CD1c-positive myeloid dendritic cell (primary cell): ENCODE results near the gene SH3GL2.

ENCODE experiments used
- DNase-seq: peaks from one replicate; pipeline ENCODE4 v3.0.0-alpha.2; 2016; ENCODE audit errors: extremely low spot score

Gene SH3GL2

GRCh38 chr9:17658237-17658636 is 79.4 kb downstream of the SH3GL2 start:
- DNase-seq, result no peak

- DNase-seq, result no peak
These were observed 81.3 kb downstream of the SH3GL2 start for GRCh38 chr9:17660158-17660557.

GRCh38 chr9:17665450-17665849 is 86.6 kb downstream of the SH3GL2 start:
- no peak for DNase-seq

- no peak for DNase-seq
These were observed 90.3 kb downstream of the SH3GL2 start for GRCh38 chr9:17669206-17669605.

DNA sequence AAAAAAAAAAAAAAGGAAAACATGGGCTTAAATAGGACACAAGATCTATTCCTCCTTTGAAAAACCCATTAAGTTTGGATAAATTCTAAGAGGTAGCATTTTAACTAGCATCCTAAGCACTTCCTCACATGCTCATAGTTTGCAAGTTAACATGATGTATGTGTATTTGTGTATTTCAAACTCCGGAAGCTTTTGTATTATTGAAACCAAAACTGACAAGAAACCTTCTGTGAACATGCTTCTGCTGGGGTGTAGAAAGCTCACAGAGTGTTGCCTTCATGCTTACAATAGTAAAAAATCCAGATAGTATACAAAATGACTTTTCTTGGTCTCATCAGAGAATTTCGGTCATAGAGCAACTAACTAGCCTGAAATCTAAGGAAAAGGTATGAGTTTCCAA is 103.8 kb downstream of the SH3GL2 start:
- DNase-seq, result no peak

- DNase-seq, result no peak
These were observed 110.0 kb downstream of the SH3GL2 start for GRCh38 chr9:17688834-17689233.

DNA sequence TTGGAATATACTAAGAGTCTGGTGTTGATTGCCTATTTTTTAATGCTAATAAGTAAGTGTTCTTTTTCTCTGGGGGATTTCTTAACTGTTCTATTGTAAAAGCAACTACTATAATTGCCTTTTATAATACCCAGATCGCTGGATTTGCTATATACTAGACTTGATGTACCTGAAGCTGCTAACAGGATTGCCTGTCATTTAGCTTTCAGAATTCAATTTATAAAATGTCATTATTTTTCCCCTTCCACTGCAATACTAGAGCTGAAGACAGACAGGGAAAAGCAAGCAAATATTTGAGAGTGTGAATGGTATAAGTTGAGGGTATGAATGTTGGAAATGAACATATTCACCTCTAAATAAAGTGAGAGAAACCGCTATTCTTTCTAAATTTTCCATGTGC is 115.5 kb downstream of the SH3GL2 start:
- DNase-seq, result no peak

GRCh38 chr9:17695482-17695881 is 116.6 kb downstream of the SH3GL2 start:
- no peak for DNase-seq

DNA sequence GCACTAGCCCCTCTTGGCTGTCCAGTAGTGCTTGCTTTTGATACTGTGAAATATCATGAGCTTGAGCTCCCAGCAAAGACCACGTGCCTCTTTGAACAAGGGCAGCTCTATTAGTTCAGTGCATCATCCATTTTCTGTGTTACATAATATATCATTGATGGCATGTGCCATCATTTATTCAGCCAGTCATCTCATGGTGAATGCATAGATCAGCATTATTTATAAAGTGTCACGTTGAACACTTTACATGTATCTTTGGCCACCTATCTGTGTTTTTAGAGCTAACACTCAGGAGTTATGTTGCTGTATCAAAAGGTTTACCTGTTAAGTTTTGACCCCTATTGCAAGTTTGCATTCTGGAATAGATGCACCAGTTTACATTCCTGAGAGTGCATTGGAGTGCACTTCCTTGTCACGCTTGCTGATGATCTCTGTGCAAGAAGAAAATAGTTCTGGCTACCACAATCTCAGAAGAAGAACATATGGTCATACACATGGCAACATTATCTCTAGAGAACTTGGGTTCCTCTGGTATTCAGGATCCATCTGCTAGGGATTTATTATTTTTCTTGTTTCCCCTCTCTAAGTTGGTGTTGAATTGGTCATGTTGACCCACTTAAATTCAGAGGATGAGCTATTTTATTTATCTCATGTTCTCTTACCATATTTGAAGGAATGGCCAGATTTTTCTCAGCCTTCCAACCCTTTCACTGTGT is 120.9 kb downstream of the SH3GL2 start:
- no peak for DNase-seq

DNA sequence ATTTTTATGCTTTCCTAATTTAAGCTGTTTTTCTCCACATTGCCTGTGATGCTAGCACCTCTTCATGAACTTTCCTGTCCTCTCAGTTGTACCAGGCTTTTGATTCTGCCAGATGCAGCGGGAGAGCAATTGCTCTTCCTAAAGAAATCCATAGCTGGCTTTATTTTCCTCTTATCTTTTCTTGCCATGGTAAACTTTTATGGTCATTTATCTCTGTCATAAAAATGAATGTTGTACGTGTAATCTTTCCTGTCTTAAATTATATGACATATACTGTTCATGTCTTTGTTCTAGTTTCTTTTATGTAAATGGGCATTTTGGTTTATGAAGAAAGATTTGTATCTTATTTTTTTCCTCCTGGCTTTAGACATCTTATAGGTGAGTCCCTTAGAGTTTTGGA is 127.5 kb downstream of the SH3GL2 start:
- no peak for DNase-seq

GRCh38 chr9:17719053-17719452 is 140.2 kb downstream of the SH3GL2 start:
- no peak for DNase-seq

DNA sequence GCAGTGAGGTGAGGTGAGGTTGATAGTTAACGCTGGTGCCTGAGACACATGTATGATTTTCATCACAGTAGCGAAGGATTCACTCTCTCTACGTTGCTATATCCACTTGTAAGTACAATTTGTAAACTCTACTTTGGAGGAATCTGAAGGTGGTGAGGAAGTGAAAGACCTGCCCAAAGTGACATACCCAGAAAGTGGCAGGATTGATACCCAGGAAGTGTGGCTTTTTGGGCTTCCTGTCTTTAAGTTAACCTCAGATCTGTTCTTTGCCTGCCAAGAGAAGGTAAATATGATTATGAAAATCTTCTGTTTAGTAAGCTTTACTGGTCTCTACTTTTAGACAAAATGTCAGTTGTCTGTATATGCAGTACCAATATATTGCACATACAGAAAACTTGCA is 143.1 kb downstream of the SH3GL2 start:
- no peak for DNase-seq

GRCh38 chr9:17723656-17724055 is 144.8 kb downstream of the SH3GL2 start:
- DNase-seq, result no peak

- DNase-seq, result no peak
These were observed 146.6 kb downstream of the SH3GL2 start for GRCh38 chr9:17725399-17726010.

GRCh38 chr9:17726298-17726697 is 147.4 kb downstream of the SH3GL2 start:
- no peak for DNase-seq

DNA sequence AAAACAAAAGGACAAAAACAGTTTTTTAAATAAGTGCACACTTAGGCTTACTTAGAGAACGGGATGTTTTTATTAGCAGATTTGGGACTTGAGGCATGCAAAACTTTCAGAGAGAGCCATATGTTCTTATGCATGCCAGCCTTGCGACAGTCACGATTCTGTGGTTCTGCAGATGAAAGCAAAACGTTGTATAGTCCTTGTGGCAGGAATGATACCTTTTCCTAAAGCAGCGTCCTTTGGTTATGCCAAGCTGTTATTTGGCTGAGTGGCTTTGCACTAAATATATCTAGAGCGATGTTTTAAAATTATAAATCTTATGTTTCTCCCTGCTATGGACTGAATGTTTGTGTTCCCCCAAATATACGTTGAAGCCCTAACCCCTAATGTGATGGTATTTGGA is 152.0 kb downstream of the SH3GL2 start:
- DNase-seq, result no peak

- no peak for DNase-seq
These were observed 152.4 kb downstream of the SH3GL2 start for GRCh38 chr9:17731308-17731707.

DNA sequence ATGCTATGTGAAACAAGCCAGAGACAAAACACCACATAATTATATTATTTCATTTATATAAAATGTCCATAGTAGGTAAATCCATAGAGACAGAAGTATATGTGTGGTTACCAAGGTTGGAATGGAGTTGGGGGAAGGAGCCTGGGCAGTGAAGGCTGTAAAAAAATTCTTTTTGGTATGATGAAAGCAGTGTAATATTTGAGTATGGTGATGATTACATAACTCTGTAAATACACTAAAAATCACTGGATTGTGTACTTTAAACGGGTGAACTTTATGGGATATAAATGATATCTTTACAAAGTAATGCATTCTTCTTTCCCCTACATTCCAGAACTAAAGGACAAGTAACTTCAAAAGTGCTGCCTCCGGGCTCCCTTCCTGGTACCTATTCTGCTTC is 155.8 kb downstream of the SH3GL2 start:
- no peak for DNase-seq

DNA sequence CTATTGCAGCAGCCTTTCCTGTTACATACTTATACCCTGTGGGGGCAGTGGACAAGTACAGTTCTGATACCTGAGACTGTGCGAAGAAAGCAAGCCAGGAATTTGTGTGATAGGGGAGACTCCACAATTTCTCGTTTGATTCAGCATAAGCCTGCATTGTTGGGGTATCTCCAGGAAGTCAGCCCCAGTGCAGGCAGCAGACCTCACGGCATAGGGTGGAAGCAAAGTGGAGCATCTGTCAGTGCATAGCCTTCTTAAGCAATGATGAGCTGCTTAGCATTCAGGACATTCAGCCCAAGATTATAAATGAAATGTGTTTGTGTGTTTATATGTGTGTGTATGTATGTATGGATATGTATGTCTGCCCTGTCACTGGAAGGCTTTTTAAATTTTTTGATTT is 157.0 kb downstream of the SH3GL2 start:
- no peak for DNase-seq

DNA sequence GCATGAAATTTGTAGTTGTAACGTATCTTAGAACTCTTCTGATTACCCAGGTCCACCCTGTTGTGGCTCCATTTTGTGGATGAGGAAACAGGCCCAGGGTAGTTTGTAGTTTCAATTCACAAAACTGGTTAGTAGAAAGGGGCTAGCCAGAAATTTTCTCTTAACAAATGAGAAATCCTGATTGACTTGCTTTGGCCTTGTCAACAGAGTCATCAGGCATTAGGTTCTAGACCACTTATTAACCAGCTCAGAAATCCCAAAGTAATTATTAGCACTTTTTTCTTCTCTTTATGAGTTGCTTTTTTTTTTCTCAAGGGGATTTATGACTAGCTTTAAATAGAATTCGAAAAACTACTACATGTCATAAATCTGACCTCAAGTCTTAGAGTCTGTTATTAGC is 160.2 kb downstream of the SH3GL2 start:
- DNase-seq, result no peak

DNA sequence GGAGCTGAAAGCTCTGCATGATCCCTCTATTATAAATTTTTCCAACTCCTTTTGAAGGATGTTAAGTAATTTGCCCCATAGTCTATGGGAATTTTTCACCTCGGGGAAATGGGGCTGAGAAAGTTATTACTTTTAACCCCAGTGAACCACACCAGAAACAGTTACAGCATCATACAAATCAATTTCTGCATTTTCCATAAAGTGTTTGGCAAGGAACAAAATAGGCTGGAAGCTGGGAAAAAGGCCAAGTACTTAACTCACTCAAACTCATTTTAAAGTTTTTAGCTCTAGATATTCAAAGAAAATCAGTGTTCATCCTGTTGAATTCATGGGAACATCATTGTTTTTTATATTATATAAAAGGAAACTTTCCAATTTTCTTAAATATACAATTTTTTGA is 160.9 kb downstream of the SH3GL2 start:
- DNase-seq, result no peak

- DNase-seq, result no peak
These were observed 163.2 kb downstream of the SH3GL2 start for GRCh38 chr9:17742067-17742466.

- DNase-seq, result no peak
These were observed 165.9 kb downstream of the SH3GL2 start for GRCh38 chr9:17744786-17745185.

DNA sequence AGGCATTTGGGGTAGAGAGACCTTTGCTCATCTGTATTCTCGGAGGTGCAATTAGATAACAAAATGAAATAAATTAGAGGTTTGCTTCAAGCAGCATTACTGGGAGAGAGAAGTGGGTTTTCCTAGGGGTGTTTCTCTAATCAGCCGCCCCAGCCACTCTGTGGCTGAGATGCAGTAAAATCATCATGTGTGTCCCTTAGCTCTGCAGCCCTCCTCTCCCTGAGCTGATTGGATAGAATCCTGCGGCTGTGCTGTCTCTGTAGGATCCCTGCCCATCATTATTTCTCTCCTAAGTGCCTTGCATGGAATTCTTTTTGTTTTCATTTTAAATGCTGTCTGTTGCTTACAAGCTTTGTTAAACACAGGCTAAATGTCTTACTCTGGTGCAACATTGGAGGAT is 171.4 kb downstream of the SH3GL2 start:
- no peak for DNase-seq
